HG03280 (cell line): ENCODE results near the gene OSBPL8.

Experiments used
- ATAC-seq: cut with Tn5 transposase; IDR thresholded peaks from one replicate; pipeline ENCODE4 v1.9.1; 2021; ENCODE audit warnings: mild to moderate bottlenecking, moderate library complexity; ENCODE audit not compliant: unreplicated experiment

Gene OSBPL8

GRCh38 chr12:76471579-76471978 lies 88.0 kb downstream of the OSBPL8 start:
- no peak for ATAC-seq

GRCh38 chr12:76470028-76470939 lies 89.3 kb downstream of the OSBPL8 start:
- peak; percentile 83 for ATAC-seq

- ATAC-seq: no peak
Measured at GRCh38 chr12:76464631-76465166, 94.9 kb downstream of the OSBPL8 start.

- no peak for ATAC-seq
Measured at GRCh38 chr12:76462668-76463224, 96.8 kb downstream of the OSBPL8 start.

GRCh38 chr12:76460807-76461206 lies 98.8 kb downstream of the OSBPL8 start:
- no peak for ATAC-seq

GRCh38 chr12:76457818-76458217 lies 101.8 kb downstream of the OSBPL8 start:
- no peak for ATAC-seq

- no peak for ATAC-seq
Measured at GRCh38 chr12:76457010-76457409, 102.6 kb downstream of the OSBPL8 start.

GRCh38 chr12:76455582-76456345 lies 103.8 kb downstream of the OSBPL8 start:
- ATAC-seq: peak; percentile 96

- no peak for ATAC-seq
Measured at GRCh38 chr12:76451528-76451927, 108.0 kb downstream of the OSBPL8 start.

- no peak for ATAC-seq
Measured at GRCh38 chr12:76450690-76451089, 108.9 kb downstream of the OSBPL8 start.

- ATAC-seq: no peak
Measured at GRCh38 chr12:76449993-76450392, 109.6 kb downstream of the OSBPL8 start.

- no peak for ATAC-seq
Measured at GRCh38 chr12:76449583-76449982, 110.0 kb downstream of the OSBPL8 start.

- ATAC-seq: no peak
Measured at GRCh38 chr12:76449016-76449415, 110.6 kb downstream of the OSBPL8 start.

- no peak for ATAC-seq
Measured at GRCh38 chr12:76446090-76446489, 113.5 kb downstream of the OSBPL8 start.

GRCh38 chr12:76445462-76445861 lies 114.1 kb downstream of the OSBPL8 start:
- ATAC-seq: no peak

- no peak for ATAC-seq
Measured at GRCh38 chr12:76444408-76444984, 115.1 kb downstream of the OSBPL8 start.

- no peak for ATAC-seq
Measured at GRCh38 chr12:76441016-76441415, 118.6 kb downstream of the OSBPL8 start.

- no peak for ATAC-seq
Measured at GRCh38 chr12:76432733-76433132, 126.8 kb downstream of the OSBPL8 start.

GRCh38 chr12:76428117-76428516 lies 131.5 kb downstream of the OSBPL8 start:
- ATAC-seq: no peak

- ATAC-seq: no peak
Measured at GRCh38 chr12:76426160-76426559, 133.4 kb downstream of the OSBPL8 start.

- ATAC-seq: no peak
Measured at GRCh38 chr12:76424941-76425340, 134.6 kb downstream of the OSBPL8 start.
